Thyroid gland (tissue), 4 donors: Measurements from ENCODE around the gene ARPC2. TPM values are rescaled to one million over a fixed set of nuclear protein-coding genes. Genes with fewer than 3 reads are reported as not detected.

Source experiments
- DNase-seq, 2 donors: peaks; one replicate each; pipeline ENCODE4 v3.0.0-alpha.2; 2019
- H3K27ac ChIP-seq, 3 donors: fragments of 200-600 bp; sonication (generic); 1 replicate in 2 of 3; 2 replicates in 1 of 3; pipeline ENCODE4 v1.5.1; 2016 to 2019; ENCODE audit warnings: mild to moderate bottlenecking in 1 of 3, moderate library complexity in 1 of 3
- H3K27me3 ChIP-seq: fragments of 200-600 bp; sonication (generic); one replicate; pipeline ENCODE4 v1.5.1; 2019
- H3K36me3 ChIP-seq, 2 donors: fragments of 200-600 bp; sonication (generic); one replicate each; pipeline ENCODE4 v1.5.1; 2016 to 2019
- H3K4me1 ChIP-seq, 2 donors: fragments of 200-600 bp; sonication (generic); one replicate each; pipeline ENCODE4 v1.5.1; 2017 to 2019
- H3K4me3 ChIP-seq, 3 donors: fragments of 200-600 bp; sonication (generic); replicated peaks in 1 of 3; 1 replicate in 2 of 3; 2 replicates in 1 of 3; pipeline ENCODE4 v1.5.1; 2016; ENCODE audit warnings: mild to moderate bottlenecking in 1 of 3
- H3K9me3 ChIP-seq: fragments of 200-600 bp; sonication (generic); one replicate; pipeline ENCODE4 v1.5.1; 2017
- CTCF ChIP-seq, 6 experiments: fragments of 200-600 bp in 3 of 6; fragments of 450-650 bp in 3 of 6; sonication (generic) in 3 of 6; IDR thresholded peaks; one replicate each; pipeline ENCODE4 v1.5.1; 2016 to 2019; ENCODE audit warnings: antibody characterized with exemption in 6 of 6, mild to moderate bottlenecking in 2 of 6, inconsistent platforms in 1 of 6, moderate library complexity in 1 of 6
- POLR2A ChIP-seq, 2 donors: fragments of 450-650 bp; IDR thresholded peaks; one replicate each; pipeline ENCODE4 v1.6.1; 2017; ENCODE audit warnings: antibody characterized with exemption in 2 of 2, mild to moderate bottlenecking in 2 of 2, moderate library complexity in 1 of 2
- WGBS, 2 donors: methylation state at CpG; one replicate each; pipeline ENCODE4 v1.1.5; 2017; 5-methylcytosine and 5-hydroxymethylcytosine counted together
- intact Hi-C: fragments of 100-400 bp; cut with DNase I; formaldehyde crosslinking; loops from one replicate; pipeline ENCODE4 v1.15.1; 2023
- total RNA-seq, 4 donors: library from RNA; depleted of rRNA; stranded (reverse); fragments of >200 nt; gene quantifications; one replicate each; pipeline ENCODE4 v1.2.3, GENCODE V29; 2016

The ARPC2 gene
- total RNA-seq, 4 donors from 2014 or later: 157 to 219 (median 170) TPM

- Histone ChIP-seq H3K27me3 (no peaks in the 10 kb centered on the region), H3K4me3 (no peak overlapping the region), H3K27ac (peak overlapping the region; percentile 94 to 97 (median 97)), H3K9me3 (no peaks in the 10 kb centered on the region), H3K4me1 (peaks cover 79 to 84% of the 10 kb centered on the region in 2 donors), H3K36me3 (peaks cover 43 to 49% of the 10 kb centered on the region in 2 donors)
- 16 to 28% methylated on average over 3 of the region's 3 CpGs for WGBS, 2 donors
- peak; percentile 87 to 89 for DNase-seq
- peak in 1 of 2 donors; percentile 15 for TF ChIP-seq POLR2A (IDR thresholded peaks at IDR 0.05)
- no peak for TF ChIP-seq CTCF (IDR thresholded peaks at IDR 0.05)
- intact Hi-C loops: no loop called here
These were observed 64.5 kb downstream of the ARPC2 start for GRCh38 chr2:218281449-218281848.

- 30 to 54% methylated on average over 12 to 17 of the region's 17 CpGs for WGBS, 2 donors
- peaks cover 86 to 89% of the 10 kb centered on the region in 2 donors for H3K4me1 ChIP-seq
- intact Hi-C loops: no loop called here
- no peaks in the 10 kb centered on the region for H3K9me3 ChIP-seq
- TF ChIP-seq POLR2A (IDR thresholded peaks at IDR 0.05) (peak in 1 of 2 donors; percentile 34), CTCF (IDR thresholded peaks at IDR 0.05) (no peak)
- peak; percentile 92 for DNase-seq
- H3K4me3 ChIP-seq: no peak overlapping the region
- no peaks in the 10 kb centered on the region for H3K27me3 ChIP-seq
- peak overlapping the region; percentile 94 to 97 (median 97) for H3K27ac ChIP-seq
- peaks cover 34 to 40% of the 10 kb centered on the region in 2 donors for H3K36me3 ChIP-seq
These were observed 65.4 kb downstream of the ARPC2 start for GRCh38 chr2:218282173-218282991.

- WGBS, 2 donors: 66 to 67% methylated on average over 16 of the region's 16 CpGs
- peak; percentile 59 to 75 for DNase-seq
- Histone ChIP-seq H3K27ac (peak overlapping the region; percentile 94 to 97 (median 97)), H3K9me3 (no peaks in the 10 kb centered on the region), H3K4me1 (peaks cover 99% of the 10 kb centered on the region in 2 donors), H3K4me3 (no peak overlapping the region), H3K27me3 (no peaks in the 10 kb centered on the region), H3K36me3 (peaks cover 15 to 21% of the 10 kb centered on the region in 2 donors)
- intact Hi-C loops: no loop called here
- TF ChIP-seq CTCF (IDR thresholded peaks at IDR 0.05) (no peak), POLR2A (IDR thresholded peaks at IDR 0.05) (peak in 1 of 2 donors; percentile 23)
These were observed 67.3 kb downstream of the ARPC2 start for GRCh38 chr2:218284106-218284811.

- Histone ChIP-seq H3K27ac (peak overlapping the region; percentile 94 to 97 (median 97)), H3K9me3 (no peaks in the 10 kb centered on the region), H3K4me1 (peaks cover 99% of the 10 kb centered on the region in 2 donors), H3K4me3 (peak overlapping the region in 1 of 3 donors; percentile 29), H3K27me3 (no peaks in the 10 kb centered on the region), H3K36me3 (peaks cover 3 to 9% of the 10 kb centered on the region in 2 donors)
- 12 to 21% methylated on average over 5 to 6 of the region's 6 CpGs for WGBS, 2 donors
- peak; percentile 92 for DNase-seq
- intact Hi-C loops: no loop called here
- TF ChIP-seq CTCF (IDR thresholded peaks at IDR 0.05) (no peak), POLR2A (IDR thresholded peaks at IDR 0.05) (no peak)
These were observed 68.6 kb downstream of the ARPC2 start for GRCh38 chr2:218285604-218286003.
